ENCODE data around the gene RPL36AL. TPM values are rescaled to one million over a fixed set of nuclear protein-coding genes. Genes with fewer than 3 reads are reported as not detected.
A peak's percentile ranks its signal among the peaks of the same experiment; 100 is the strongest.

RPL36AL gene
- total RNA-seq, 3 donors from 2014 or later (not counting 1 experiment from before 2014, with no cell fraction given), result 126 to 166 (median 150) TPM

DNA sequence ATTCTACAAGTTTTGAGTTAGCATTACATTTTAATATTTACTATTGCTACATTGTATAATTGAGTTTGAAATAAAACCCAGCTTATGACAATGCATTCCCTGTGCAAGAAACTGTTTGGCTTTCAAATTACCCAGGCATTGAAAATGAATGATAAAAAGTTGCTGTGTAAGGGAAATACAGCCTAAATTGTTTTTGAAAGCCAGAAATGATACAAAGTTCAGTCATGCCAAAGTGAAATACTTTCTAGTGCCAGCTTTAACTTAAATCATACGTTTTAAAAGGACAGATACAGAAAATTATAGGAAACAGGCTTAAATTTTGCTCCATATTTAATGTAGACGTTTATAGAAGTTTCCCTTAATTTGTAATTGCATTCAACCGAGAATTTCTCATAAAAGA lies 3.0 kb upstream of the RPL36AL start:
- no peak for ATAC-seq
- Mint-ChIP-seq H3K4me1 (peaks cover 41 to 53% of the 10 kb centered on the region in 2 donors), H3K27ac (peak overlapping the region; percentile 76 to 99), H3K9me3 (no peaks in the 10 kb centered on the region), H3K27me3 (ENCODE audit: low read depth in 2 of 2) (no peaks in the 10 kb centered on the region), H3K4me3 (no peak overlapping the region), H3K36me3 (peaks cover 6% of the 10 kb centered on the region)
- H3K27ac ChIP-seq (ENCODE audit: low read length), result peak overlapping the region; percentile 24
- H3K9me3 ChIP-seq (ENCODE audit: control insufficient read depth, insufficient read depth, low read length), result no peaks in the 10 kb centered on the region
- 83% methylated on average over 2 of the region's 3 CpGs for WGBS (ENCODE audit: insufficient coverage)
- intact Hi-C loops (cut with micrococcal nuclease), result loop anchor here (10.0 kb wide), 1 partner anchor 691 kb away; the partner anchor contains the start of genes DMAC2L and L2HGDH
- TF ChIP-seq, protein P1, sequence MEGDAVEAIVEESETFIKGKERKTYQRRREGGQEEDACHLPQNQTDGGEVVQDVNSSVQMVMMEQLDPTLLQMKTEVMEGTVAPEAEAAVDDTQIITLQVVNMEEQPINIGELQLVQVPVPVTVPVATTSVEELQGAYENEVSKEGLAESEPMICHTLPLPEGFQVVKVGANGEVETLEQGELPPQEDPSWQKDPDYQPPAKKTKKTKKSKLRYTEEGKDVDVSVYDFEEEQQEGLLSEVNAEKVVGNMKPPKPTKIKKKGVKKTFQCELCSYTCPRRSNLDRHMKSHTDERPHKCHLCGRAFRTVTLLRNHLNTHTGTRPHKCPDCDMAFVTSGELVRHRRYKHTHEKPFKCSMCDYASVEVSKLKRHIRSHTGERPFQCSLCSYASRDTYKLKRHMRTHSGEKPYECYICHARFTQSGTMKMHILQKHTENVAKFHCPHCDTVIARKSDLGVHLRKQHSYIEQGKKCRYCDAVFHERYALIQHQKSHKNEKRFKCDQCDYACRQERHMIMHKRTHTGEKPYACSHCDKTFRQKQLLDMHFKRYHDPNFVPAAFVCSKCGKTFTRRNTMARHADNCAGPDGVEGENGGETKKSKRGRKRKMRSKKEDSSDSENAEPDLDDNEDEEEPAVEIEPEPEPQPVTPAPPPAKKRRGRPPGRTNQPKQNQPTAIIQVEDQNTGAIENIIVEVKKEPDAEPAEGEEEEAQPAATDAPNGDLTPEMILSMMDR (IDR thresholded peaks at IDR 0.05), result no peak
- H3K4me3 ChIP-seq (ENCODE audit: low read length), result no peak overlapping the region
- H3K27me3 ChIP-seq (ENCODE audit: control insufficient read depth, insufficient read depth, low read length), result no peaks in the 10 kb centered on the region
- no peak for DNase-seq
- peaks cover 25% of the 10 kb centered on the region for H3K4me1 ChIP-seq (ENCODE audit: control insufficient read depth, insufficient read depth, low read length)
- peaks cover 8% of the 10 kb centered on the region for H3K36me3 ChIP-seq (ENCODE audit: control insufficient read depth, insufficient read depth, low read length)

DNA sequence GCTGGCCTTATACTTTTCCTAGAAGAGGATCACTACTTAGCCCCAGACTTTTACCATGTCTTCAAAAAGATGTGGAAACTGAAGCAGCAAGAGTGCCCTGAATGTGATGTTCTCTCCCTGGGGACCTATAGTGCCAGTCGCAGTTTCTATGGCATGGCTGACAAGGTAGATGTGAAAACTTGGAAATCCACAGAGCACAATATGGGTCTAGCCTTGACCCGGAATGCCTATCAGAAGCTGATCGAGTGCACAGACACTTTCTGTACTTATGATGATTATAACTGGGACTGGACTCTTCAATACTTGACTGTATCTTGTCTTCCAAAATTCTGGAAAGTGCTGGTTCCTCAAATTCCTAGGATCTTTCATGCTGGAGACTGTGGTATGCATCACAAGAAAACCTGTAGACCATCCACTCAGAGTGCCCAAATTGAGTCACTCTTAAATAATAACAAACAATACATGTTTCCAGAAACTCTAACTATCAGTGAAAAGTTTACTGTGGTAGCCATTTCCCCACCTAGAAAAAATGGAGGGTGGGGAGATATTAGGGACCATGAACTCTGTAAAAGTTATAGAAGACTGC lies 1.7 kb upstream of the RPL36AL start:
- Mint-ChIP-seq H3K4me3 (peak overlapping the region; percentile 98), H3K36me3 (peaks cover 12% of the 10 kb centered on the region), H3K4me1 (peaks cover 43 to 58% of the 10 kb centered on the region in 2 donors), H3K27me3 (ENCODE audit: low read depth in 2 of 2) (no peaks in the 10 kb centered on the region), H3K27ac (peak overlapping the region; percentile 99), H3K9me3 (no peaks in the 10 kb centered on the region)
- no peak for DNase-seq
- intact Hi-C loops (cut with micrococcal nuclease), result loop anchor here (10.0 kb wide), 1 partner anchor 693 kb away; the partner anchor contains the start of genes DMAC2L and L2HGDH
- Histone ChIP-seq H3K9me3 (ENCODE audit: control insufficient read depth, insufficient read depth, low read length) (no peaks in the 10 kb centered on the region), H3K27me3 (ENCODE audit: control insufficient read depth, insufficient read depth, low read length) (no peaks in the 10 kb centered on the region), H3K4me3 (ENCODE audit: low read length) (peak overlapping the region; percentile 83), H3K4me1 (ENCODE audit: control insufficient read depth, insufficient read depth, low read length) (peaks cover 29% of the 10 kb centered on the region), H3K36me3 (ENCODE audit: control insufficient read depth, insufficient read depth, low read length) (peaks cover 21% of the 10 kb centered on the region), H3K27ac (ENCODE audit: low read length) (peak overlapping the region; percentile 27)
- no peak for ATAC-seq
- TF ChIP-seq, protein P1 (IDR thresholded peaks at IDR 0.05), result no peak
- 54% methylated on average over 3 of the region's 3 CpGs for WGBS (ENCODE audit: insufficient coverage)

DNA sequence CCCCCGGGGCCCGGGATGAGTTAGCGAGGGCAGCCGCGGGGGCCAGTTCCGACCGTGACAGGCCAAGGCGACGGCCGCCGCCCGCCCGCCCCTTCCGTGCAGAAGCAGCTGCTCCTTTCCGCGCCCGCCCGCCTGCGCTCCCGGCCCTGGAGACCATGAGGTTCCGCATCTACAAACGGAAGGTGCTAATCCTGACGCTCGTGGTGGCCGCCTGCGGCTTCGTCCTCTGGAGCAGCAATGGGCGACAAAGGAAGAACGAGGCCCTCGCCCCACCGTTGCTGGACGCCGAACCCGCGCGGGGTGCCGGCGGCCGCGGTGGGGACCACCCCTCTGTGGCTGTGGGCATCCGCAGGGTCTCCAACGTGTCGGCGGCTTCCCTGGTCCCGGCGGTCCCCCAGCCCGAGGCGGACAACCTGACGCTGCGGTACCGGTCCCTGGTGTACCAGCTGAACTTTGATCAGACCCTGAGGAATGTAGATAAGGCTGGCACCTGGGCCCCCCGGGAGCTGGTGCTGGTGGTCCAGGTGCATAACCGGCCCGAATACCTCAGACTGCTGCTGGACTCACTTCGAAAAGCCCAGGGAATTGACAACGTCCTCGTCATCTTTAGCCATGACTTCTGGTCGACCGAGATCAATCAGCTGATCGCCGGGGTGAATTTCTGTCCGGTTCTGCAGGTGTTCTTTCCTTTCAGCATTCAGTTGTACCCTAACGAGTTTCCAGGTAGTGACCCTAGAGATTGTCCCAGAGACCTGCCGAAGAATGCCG lies 872 bp upstream of the RPL36AL start:
- intact Hi-C loops (cut with micrococcal nuclease), result loop anchor here (2.0 to 10.0 kb wide), 2 partner anchors 72 to 694 kb away; partner anchors contain the start of genes DMAC2L, KLHDC1 and L2HGDH

More for the DNA sequence above, 872 bp upstream of the RPL36AL start:
- 3% methylated on average over 65 of the region's 65 CpGs for WGBS (ENCODE audit: insufficient coverage)
- Histone ChIP-seq H3K27me3 (ENCODE audit: control insufficient read depth, insufficient read depth, low read length) (no peaks in the 10 kb centered on the region), H3K27ac (ENCODE audit: low read length) (peak overlapping the region; percentile 95), H3K36me3 (ENCODE audit: control insufficient read depth, insufficient read depth, low read length) (peaks cover 23% of the 10 kb centered on the region), H3K9me3 (ENCODE audit: control insufficient read depth, insufficient read depth, low read length) (no peaks in the 10 kb centered on the region), H3K4me1 (ENCODE audit: control insufficient read depth, insufficient read depth, low read length) (peaks cover 29% of the 10 kb centered on the region), H3K4me3 (ENCODE audit: low read length) (peak overlapping the region; percentile 83)
- peak in 1 of 2 donors; percentile 33 for DNase-seq
- peak overlapping the region; percentile 98 for H3K4me3 Mint-ChIP-seq
- peaks cover 12% of the 10 kb centered on the region for H3K36me3 Mint-ChIP-seq
- no peaks in the 10 kb centered on the region for H3K9me3 Mint-ChIP-seq
- H3K27ac Mint-ChIP-seq, result peak overlapping the region; percentile 99
- peak; percentile 21 to 50 (median 24) for ATAC-seq
- TF ChIP-seq, protein P1 (IDR thresholded peaks at IDR 0.05), result no peak
- H3K4me1 Mint-ChIP-seq, result peaks cover 41 to 58% of the 10 kb centered on the region in 2 donors
- H3K27me3 Mint-ChIP-seq (ENCODE audit: low read depth in 2 of 2), result no peaks in the 10 kb centered on the region
